Measurements from ENCODE around the gene KDM8.

- TF ChIP-seq CTCF (IDR thresholded peaks at IDR 0.05; ENCODE audit: insufficient read depth, low read length, poor library complexity, severe bottlenecking) (no peak), EZH2phosphoT487 (conservative IDR thresholded peaks at IDR 0.05; ENCODE audit: low read length) (no peak)
These were observed 17.6 kb upstream of the KDM8 start for GRCh38 chr16:27185776-27186130.
